ENCODE data around the gene PRTN3.

- TF ChIP-seq, protein P1, sequence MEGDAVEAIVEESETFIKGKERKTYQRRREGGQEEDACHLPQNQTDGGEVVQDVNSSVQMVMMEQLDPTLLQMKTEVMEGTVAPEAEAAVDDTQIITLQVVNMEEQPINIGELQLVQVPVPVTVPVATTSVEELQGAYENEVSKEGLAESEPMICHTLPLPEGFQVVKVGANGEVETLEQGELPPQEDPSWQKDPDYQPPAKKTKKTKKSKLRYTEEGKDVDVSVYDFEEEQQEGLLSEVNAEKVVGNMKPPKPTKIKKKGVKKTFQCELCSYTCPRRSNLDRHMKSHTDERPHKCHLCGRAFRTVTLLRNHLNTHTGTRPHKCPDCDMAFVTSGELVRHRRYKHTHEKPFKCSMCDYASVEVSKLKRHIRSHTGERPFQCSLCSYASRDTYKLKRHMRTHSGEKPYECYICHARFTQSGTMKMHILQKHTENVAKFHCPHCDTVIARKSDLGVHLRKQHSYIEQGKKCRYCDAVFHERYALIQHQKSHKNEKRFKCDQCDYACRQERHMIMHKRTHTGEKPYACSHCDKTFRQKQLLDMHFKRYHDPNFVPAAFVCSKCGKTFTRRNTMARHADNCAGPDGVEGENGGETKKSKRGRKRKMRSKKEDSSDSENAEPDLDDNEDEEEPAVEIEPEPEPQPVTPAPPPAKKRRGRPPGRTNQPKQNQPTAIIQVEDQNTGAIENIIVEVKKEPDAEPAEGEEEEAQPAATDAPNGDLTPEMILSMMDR (IDR thresholded peaks at IDR 0.05): peak in 1 of 6 experiments; percentile 51
- TF ChIP-seq EP300 (IDR thresholded peaks at IDR 0.05) (no peak), POLR2A (IDR thresholded peaks at IDR 0.05) (no peak), POLR2AphosphoS5 (IDR thresholded peaks at IDR 0.05) (no peak)
Measured at GRCh38 chr19:805166-805551, 35.6 kb upstream of the PRTN3 start.

Measured in upper lobe of left lung (tissue), 4 donors.